Endothelial cell of umbilical vein (primary cell): Measurements from ENCODE around the gene CCNY.
A peak's percentile ranks its signal among the peaks of the same experiment; 100 is the strongest.

Source experiments
- CTCF ChIP-seq, 2 donors: IDR thresholded peaks; 1 replicate in 1 of 2; 2 replicates in 1 of 2; pipeline ENCODE4 v1.5.1; 2011; ENCODE audit warnings: low read length in 2 of 2, mild to moderate bottlenecking in 2 of 2, moderate library complexity in 2 of 2, control low read depth in 1 of 2, inconsistent platforms in 1 of 2, low read depth in 1 of 2; ENCODE audit not compliant: insufficient read depth in 1 of 2; ENCODE audit errors: extremely low read depth in 1 of 2
- EZH2 ChIP-seq: IDR thresholded peaks from 2 replicates; pipeline ENCODE4 v1.6.1; 2012; ENCODE audit warnings: borderline replicate concordance, low read depth, mild to moderate bottlenecking, moderate library complexity, low read length, inconsistent platforms; ENCODE audit not compliant: severe bottlenecking
- MYC ChIP-seq: IDR thresholded peaks from one replicate; pipeline ENCODE4 v1.6.1; 2011; ENCODE audit warnings: mild to moderate bottlenecking, low read depth, low read length
- POLR2A ChIP-seq: IDR thresholded peaks from 2 replicates; pipeline ENCODE4 v1.6.1; 2012; ENCODE audit warnings: low read depth, mild to moderate bottlenecking, control low read depth, low read length
- POLR2AphosphoS5 ChIP-seq: IDR thresholded peaks from 2 replicates; pipeline ENCODE4 v1.6.1; 2012; ENCODE audit warnings: low read depth, mild to moderate bottlenecking, control low read depth, low read length, moderate library complexity; ENCODE audit not compliant: insufficient read depth

GRCh38 chr10:35372329-35372728 lies 36.0 kb downstream of the CCNY start:
- TF ChIP-seq POLR2A (peak; percentile 35), CTCF (IDR thresholded peaks at IDR 0.05; ENCODE audit: extremely low read depth in 1 of 2, insufficient read depth in 1 of 2, low read depth in 1 of 2, low read length in 2 of 2) (no peak), POLR2AphosphoS5 (peak; percentile 66), EZH2 (no peak), MYC (no peak)
